ENCODE measurements around the gene FBXO21.

DNA sequence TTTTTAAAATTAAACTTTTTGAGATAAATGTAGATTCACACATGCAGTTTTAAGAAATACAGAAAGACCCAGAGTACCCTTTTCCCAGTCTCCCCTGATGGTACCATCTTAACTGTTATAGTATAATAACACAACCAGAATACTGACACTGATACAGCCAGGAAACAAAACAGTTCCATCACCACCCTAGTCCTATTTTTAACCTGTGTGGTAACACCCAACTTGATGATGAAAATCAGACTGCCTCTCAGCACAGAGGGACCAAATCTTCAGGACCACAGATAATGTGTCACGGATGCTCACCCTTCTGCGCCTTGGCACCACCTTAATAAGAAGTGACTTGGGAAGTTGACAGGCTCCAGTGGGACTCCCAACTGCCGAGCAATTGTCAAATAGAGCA lies 18.1 kb downstream of the FBXO21 start:
- TF ChIP-seq, protein P1, sequence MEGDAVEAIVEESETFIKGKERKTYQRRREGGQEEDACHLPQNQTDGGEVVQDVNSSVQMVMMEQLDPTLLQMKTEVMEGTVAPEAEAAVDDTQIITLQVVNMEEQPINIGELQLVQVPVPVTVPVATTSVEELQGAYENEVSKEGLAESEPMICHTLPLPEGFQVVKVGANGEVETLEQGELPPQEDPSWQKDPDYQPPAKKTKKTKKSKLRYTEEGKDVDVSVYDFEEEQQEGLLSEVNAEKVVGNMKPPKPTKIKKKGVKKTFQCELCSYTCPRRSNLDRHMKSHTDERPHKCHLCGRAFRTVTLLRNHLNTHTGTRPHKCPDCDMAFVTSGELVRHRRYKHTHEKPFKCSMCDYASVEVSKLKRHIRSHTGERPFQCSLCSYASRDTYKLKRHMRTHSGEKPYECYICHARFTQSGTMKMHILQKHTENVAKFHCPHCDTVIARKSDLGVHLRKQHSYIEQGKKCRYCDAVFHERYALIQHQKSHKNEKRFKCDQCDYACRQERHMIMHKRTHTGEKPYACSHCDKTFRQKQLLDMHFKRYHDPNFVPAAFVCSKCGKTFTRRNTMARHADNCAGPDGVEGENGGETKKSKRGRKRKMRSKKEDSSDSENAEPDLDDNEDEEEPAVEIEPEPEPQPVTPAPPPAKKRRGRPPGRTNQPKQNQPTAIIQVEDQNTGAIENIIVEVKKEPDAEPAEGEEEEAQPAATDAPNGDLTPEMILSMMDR (conservative IDR thresholded peaks at IDR 0.05; ENCODE audit: low read depth in 2 of 2), result no peak
- TF ChIP-seq POLR2AphosphoS5 (IDR thresholded peaks at IDR 0.05; ENCODE audit: low read depth), result no peak
- no peak for TF ChIP-seq CREB1 (CRISPR knock-in tag; IDR thresholded peaks at IDR 0.05; ENCODE audit: low read depth)
- no peak for TF ChIP-seq STAT1 (IDR thresholded peaks at IDR 0.05; ENCODE audit: unreplicated experiment)
- no peak for TF ChIP-seq EZH2 (IDR thresholded peaks at IDR 0.05; ENCODE audit: low read depth, unreplicated experiment)
- TF ChIP-seq EZH2phosphoT487 (IDR thresholded peaks at IDR 0.05; ENCODE audit: unreplicated experiment), result no peak
- TF ChIP-seq, protein P2, sequence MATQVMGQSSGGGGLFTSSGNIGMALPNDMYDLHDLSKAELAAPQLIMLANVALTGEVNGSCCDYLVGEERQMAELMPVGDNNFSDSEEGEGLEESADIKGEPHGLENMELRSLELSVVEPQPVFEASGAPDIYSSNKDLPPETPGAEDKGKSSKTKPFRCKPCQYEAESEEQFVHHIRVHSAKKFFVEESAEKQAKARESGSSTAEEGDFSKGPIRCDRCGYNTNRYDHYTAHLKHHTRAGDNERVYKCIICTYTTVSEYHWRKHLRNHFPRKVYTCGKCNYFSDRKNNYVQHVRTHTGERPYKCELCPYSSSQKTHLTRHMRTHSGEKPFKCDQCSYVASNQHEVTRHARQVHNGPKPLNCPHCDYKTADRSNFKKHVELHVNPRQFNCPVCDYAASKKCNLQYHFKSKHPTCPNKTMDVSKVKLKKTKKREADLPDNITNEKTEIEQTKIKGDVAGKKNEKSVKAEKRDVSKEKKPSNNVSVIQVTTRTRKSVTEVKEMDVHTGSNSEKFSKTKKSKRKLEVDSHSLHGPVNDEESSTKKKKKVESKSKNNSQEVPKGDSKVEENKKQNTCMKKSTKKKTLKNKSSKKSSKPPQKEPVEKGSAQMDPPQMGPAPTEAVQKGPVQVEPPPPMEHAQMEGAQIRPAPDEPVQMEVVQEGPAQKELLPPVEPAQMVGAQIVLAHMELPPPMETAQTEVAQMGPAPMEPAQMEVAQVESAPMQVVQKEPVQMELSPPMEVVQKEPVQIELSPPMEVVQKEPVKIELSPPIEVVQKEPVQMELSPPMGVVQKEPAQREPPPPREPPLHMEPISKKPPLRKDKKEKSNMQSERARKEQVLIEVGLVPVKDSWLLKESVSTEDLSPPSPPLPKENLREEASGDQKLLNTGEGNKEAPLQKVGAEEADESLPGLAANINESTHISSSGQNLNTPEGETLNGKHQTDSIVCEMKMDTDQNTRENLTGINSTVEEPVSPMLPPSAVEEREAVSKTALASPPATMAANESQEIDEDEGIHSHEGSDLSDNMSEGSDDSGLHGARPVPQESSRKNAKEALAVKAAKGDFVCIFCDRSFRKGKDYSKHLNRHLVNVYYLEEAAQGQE (IDR thresholded peaks at IDR 0.05; ENCODE audit: unreplicated experiment), result no peak
- TF ChIP-seq NANOG (IDR thresholded peaks at IDR 0.05; ENCODE audit: borderline replicate concordance), result no peak
- TF ChIP-seq, protein P3, sequence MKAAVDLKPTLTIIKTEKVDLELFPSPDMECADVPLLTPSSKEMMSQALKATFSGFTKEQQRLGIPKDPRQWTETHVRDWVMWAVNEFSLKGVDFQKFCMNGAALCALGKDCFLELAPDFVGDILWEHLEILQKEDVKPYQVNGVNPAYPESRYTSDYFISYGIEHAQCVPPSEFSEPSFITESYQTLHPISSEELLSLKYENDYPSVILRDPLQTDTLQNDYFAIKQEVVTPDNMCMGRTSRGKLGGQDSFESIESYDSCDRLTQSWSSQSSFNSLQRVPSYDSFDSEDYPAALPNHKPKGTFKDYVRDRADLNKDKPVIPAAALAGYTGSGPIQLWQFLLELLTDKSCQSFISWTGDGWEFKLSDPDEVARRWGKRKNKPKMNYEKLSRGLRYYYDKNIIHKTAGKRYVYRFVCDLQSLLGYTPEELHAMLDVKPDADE (IDR thresholded peaks at IDR 0.05), result no peak
- TF ChIP-seq ZNF331 (CRISPR knock-in tag; IDR thresholded peaks at IDR 0.05; ENCODE audit: low read depth), result no peak
